AG04449 (cell line): Measurements from ENCODE around the gene LCP1.
A peak's percentile ranks its signal among the peaks of the same experiment; 100 is the strongest.

Experiments used
- CTCF ChIA-PET: fragments of 350-600 bp; formaldehyde crosslinking; extraction: SDS; loops from one replicate; lab custom pipeline; 2021; ENCODE audit warnings: antibody characterized with exemption; lab: Yijun Ruan, JAX
- POLR2A ChIA-PET: fragments of 400-600, 350-600 bp; formaldehyde crosslinking; extraction: SDS; loops from one replicate; lab custom pipeline; 2020; ENCODE audit warnings: antibody characterized with exemption, inconsistent platforms; lab: Yijun Ruan, JAX
- DNase-seq: peaks from one replicate; pipeline ENCODE4 v3.0.0-alpha.2; 2010; ENCODE audit warnings: low read depth, low spot score
- H3K4me3 ChIP-seq: 2 replicates; pipeline ENCODE4 v1.5.1; 2011; ENCODE audit warnings: low read depth, mild to moderate bottlenecking, control low read depth, low read length
- TF ChIP-seq, protein P1 (sequence below): IDR thresholded peaks from one replicate; pipeline ENCODE4 v1.5.1; 2011; ENCODE audit warnings: mild to moderate bottlenecking, moderate library complexity, low read length, control low read depth, inconsistent platforms; ENCODE audit not compliant: insufficient read depth; ENCODE audit errors: missing control alignments

Gene LCP1

DNA sequence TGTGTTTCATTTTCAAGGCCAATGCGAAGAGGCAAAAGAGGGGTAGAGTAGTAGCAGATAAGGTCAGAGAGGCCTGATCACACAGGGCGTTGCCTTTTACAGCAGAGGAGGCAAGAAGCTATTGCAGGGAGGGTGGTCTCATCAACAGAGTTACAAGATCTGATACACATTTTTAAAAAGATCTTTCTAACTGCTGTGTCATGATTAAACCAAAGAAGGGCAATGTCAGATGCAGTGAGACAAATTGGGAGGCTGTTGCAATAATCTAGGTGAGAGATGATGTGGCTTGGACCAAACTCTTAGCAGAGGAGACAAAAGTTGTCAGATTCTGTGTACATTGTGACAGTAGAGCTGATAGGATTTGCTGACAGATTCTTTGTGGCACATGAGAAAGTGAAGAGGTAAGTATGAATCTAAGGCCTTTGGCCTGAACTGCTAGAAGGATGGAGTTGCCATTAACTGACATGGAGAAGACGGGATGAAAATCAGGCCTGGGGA is 16.8 kb upstream of the LCP1 start:
- CTCF ChIA-PET, result no interaction called here
- no peak for DNase-seq
- POLR2A ChIA-PET, result no interaction called here
- no peak overlapping the region for H3K4me3 ChIP-seq
- TF ChIP-seq, protein P1, sequence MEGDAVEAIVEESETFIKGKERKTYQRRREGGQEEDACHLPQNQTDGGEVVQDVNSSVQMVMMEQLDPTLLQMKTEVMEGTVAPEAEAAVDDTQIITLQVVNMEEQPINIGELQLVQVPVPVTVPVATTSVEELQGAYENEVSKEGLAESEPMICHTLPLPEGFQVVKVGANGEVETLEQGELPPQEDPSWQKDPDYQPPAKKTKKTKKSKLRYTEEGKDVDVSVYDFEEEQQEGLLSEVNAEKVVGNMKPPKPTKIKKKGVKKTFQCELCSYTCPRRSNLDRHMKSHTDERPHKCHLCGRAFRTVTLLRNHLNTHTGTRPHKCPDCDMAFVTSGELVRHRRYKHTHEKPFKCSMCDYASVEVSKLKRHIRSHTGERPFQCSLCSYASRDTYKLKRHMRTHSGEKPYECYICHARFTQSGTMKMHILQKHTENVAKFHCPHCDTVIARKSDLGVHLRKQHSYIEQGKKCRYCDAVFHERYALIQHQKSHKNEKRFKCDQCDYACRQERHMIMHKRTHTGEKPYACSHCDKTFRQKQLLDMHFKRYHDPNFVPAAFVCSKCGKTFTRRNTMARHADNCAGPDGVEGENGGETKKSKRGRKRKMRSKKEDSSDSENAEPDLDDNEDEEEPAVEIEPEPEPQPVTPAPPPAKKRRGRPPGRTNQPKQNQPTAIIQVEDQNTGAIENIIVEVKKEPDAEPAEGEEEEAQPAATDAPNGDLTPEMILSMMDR, result no peak

DNA sequence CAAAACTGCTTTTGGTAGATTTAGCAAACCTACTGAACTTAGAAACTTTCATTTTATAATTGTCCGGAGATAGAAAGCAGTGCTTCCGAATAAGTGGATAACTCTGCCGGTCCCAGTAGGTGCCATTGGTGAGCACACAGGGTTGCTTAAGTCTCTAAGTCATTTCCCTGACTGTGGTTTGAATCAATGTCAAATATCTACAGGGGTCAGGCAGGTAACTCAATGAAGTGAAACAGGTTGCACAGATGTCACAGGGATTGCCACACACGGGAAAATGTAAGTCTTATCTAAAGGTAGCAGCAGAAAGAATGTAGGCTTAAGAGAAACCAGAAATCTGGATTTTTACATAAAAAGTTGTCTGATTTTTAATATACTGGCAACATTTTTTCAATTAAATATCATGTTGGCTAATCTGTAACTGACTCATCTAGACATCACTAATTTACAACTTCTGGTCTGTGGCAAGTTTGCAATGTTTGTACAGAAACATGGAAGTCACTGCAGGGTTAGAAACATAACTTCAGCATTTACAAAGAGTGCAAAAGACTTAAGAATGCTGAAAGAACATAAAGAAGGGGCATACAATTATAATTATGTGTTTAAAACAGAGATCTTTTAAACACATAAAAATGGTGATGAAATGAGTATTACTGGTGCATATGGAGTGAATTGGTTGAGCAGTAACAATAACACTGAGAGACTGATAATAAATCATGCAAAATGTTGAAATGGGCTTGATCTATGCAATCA is 15.5 kb upstream of the LCP1 start:
- ChIA-PET POLR2A (no interaction called here), CTCF (no interaction called here)
- H3K4me3 ChIP-seq, result no peak overlapping the region
- TF ChIP-seq, protein P1, result no peak
- no peak for DNase-seq

DNA sequence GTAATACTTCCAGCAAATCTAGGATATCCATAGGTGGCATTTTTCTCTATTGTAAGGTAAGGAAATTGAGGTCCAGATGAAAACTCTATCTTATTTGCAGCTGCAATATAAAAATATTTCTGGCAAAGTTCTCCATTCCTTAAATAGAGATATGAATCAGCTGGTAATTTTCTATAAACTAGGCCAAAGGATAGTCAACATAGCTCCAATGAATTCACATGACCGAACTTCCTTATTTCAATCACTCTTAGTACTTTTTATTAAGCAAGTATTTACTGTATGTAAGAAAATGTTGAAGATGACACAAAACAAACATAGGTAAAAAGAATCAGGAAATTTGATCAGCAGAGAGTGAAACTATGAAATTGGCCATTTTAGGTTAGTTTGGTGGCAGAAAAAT is 13.0 kb upstream of the LCP1 start:
- DNase-seq, result no peak
- no peak overlapping the region for H3K4me3 ChIP-seq
- TF ChIP-seq, protein P1, result no peak
- CTCF ChIA-PET, result no interaction called here
- POLR2A ChIA-PET, result no interaction called here

DNA sequence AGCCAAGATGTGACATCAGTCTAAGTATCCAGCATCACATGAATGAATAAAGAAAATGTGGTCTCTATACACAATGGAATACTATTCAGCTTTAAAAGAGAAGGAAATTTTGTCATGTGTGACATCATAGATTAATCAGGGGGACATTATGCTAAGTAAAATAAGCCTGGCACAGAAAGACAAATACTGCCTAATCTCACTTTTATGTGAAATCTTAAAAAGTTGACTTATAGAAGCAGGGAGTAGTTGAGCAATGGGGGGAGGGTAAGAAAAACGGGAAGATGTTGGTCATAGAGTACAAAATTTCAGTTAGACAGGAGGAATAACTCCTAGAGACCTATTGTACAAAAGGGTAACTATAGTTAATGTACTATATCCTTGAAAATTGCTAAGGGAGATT is 10.4 kb upstream of the LCP1 start:
- DNase-seq, result no peak
- H3K4me3 ChIP-seq, result no peak overlapping the region
- ChIA-PET POLR2A (no interaction called here), CTCF (interaction anchor here (1.1 to 1.7 kb wide), 3 partner anchors 32 to 66 kb away, joined by 3 to 4 read pairs (median 3); no protein-coding TSS in a partner anchor)
- TF ChIP-seq, protein P1, result no peak

DNA sequence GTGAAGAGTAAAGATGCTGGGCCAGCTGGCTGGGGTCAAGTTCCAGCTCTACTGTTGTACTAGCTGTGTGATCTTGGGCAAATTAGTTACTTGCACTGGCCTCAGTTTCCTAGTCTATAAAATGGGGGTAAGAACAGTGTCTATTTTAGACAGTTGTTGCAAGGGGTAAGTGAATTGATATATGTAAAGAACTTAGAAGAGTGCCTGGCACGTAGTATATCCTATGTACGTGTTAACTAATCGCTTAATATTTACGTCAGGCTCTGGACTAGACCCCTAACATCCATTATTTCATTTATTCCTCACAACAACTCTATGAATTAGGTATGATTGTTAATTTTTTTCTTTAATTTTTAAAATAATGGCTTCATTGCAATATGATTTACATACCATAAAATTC is 3.7 kb upstream of the LCP1 start:
- H3K4me3 ChIP-seq, result no peak overlapping the region
- ChIA-PET CTCF (interaction anchor here (0.8 kb wide), 1 partner anchor 136 kb away, joined by 3 read pairs; no protein-coding TSS in a partner anchor), POLR2A (no interaction called here)
- TF ChIP-seq, protein P1, result no peak
- no peak for DNase-seq

DNA sequence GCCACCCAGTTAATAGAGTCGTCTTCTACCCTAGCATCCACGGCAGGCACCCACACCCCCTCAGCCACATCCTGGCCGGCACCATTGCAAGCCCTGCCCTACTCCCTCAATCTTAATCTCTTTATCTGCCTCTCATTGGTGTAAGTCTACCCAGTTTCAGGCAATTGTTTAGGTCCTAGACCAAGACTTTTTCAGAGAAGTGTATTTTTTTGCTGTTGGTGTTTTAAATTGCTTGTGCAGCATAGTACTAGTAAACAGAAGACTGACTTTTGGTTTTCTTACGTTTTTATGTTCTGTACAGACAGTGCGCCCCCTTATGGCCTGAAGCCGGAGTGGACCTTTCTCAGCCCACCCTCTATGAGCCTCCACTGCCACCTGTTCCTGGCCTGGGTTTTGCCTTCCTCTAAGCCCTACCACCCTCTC is 2.3 kb upstream of the LCP1 start:
- TF ChIP-seq, protein P1, result peak; percentile 16

More for the DNA sequence above, 2.3 kb upstream of the LCP1 start:
- no peak overlapping the region for H3K4me3 ChIP-seq
- POLR2A ChIA-PET, result no interaction called here
- DNase-seq, result no peak
- CTCF ChIA-PET, result no interaction called here
